Dermis microvascular lymphatic vessel endothelial cell (primary cell): ENCODE data around the gene MYH11. TPM values are rescaled to one million over a fixed set of nuclear protein-coding genes. Genes with fewer than 3 reads are reported as not detected.

ENCODE experiments used
- DNase-seq, 2 donors: peaks; one replicate each; pipeline versions ENCODE4 v3.0.0 to v3.0.0-alpha.2; 2010; ENCODE audit warnings: low read depth in 2 of 2
- total RNA-seq: library from RNA; depleted of rRNA; stranded (reverse); fragments of >200 nt; gene quantifications from 2 replicates; pipeline ENCODE4 v1.2.1, GENCODE V29; 2014

Gene MYH11
- total RNA-seq, result under 0.01 TPM in 1 of 2 replicates, not detected in the other

DNA sequence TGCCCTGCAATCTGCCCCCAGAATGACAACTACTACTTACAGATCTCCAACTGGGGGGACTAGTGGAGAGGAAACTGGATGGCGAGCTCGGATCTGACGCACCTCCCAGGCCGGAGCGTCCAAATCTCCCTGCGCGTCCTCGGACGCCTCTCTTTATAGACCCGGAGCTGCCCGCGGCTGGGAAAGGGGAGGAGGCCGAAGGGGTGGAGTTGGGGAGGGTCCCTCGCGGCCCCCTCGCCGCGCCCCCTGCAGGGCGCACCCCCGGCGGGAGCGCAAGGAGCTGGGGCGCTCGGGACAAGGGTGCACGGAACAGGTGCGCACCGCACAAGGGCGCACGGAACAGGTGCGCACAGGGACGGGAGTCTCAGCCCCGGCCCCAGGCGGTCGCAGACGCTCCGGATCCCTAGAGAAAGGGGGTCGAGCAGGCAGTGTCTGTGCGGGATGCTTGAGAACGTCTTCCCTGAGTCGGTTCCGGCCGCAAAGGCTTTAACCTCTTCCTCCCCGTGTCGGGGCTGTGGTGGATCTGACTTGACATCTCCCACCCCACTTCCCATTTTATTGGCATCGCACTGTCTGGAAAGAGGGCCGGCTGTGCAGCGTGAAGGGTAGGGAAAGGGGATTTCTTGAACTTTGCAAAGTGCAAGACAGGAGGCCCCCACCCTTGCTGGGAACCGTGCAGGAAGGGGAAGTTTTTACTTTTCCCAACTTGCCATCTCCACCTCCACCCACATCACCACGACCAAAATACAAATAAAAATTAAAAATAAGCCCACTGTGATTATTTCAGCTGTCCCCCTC is at the start of gene MYH11:
MYH11 (minus strand) TSS at position 128 of the 798 bp plus-strand sequence. CDS start 18,776 bp downstream, outside the sequence.
- no peak for DNase-seq

DNA sequence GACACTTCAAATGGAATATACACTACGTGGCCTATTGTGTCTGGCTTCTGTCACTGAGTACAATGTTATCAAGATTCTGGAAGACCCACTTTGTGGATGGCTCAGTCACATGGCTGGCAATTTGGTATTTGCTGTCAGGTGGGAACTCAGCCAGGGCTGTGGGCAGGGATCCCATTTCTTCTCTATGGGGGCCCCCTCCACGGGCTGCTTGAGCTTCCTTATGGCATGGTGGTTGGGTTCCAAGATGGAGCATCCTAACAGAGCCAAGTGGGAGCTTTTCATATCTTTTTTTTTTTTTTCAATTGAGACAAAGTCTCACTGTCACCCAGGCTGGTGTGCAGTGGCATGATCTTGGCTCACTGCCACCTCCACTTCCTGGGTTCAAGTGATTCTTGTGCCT is 49.6 kb upstream of the MYH11 start:
- DNase-seq, result no peak

DNA sequence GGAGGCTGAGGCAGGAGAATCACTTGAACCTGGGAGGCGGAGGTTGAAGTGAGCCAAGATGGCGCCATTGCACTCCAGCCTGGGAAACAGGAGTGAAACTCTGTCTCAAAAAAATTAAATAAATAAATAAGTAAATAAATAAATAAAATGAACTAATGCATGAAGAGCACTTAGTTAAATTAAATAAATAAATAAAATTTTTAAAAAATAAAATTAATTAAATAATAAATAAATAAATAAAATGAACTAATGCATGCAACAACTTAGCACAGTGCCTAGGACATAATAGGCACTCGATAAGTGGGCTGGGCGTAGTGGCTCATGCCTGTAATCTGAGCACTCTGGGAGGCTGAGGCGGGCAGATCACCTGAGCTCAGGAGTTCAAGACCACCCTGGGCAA is 47.1 kb upstream of the MYH11 start:
- DNase-seq, result no peak

- no peak for DNase-seq
Observed at GRCh38 chr16:15900901-15901500, 44.2 kb upstream of the MYH11 start.

- DNase-seq, result no peak
Observed at GRCh38 chr16:15900357-15900756, 43.5 kb upstream of the MYH11 start.

- DNase-seq, result peak in 1 of 2 donors; percentile 23
Observed at GRCh38 chr16:15899538-15900100, 42.8 kb upstream of the MYH11 start.

GRCh38 chr16:15898654-15899053 is 41.8 kb upstream of the MYH11 start:
- no peak for DNase-seq

DNA sequence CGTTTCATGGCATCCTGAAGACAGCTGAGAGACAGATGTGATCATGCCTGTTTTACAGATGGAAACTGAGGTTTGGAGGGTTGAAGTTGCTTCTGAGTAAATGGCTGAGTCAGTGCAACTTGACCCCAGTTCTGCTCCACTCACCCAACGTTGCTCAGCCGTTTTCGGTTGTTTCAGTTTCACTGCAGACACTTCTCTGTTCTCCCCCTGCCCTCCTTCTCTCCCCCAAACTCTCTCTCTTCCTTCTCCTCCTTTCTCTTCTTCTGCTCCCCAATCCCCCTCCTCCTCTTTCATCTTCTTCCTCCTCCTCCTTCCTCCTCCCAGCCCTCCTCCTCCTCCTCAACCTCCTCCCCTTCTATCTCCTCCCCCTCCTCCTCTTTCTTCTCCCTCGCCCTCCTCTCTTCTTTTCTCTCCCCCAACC is 41.0 kb upstream of the MYH11 start:
- DNase-seq, result no peak

- DNase-seq, result no peak
Observed at GRCh38 chr16:15897121-15897780, 40.4 kb upstream of the MYH11 start.

DNA sequence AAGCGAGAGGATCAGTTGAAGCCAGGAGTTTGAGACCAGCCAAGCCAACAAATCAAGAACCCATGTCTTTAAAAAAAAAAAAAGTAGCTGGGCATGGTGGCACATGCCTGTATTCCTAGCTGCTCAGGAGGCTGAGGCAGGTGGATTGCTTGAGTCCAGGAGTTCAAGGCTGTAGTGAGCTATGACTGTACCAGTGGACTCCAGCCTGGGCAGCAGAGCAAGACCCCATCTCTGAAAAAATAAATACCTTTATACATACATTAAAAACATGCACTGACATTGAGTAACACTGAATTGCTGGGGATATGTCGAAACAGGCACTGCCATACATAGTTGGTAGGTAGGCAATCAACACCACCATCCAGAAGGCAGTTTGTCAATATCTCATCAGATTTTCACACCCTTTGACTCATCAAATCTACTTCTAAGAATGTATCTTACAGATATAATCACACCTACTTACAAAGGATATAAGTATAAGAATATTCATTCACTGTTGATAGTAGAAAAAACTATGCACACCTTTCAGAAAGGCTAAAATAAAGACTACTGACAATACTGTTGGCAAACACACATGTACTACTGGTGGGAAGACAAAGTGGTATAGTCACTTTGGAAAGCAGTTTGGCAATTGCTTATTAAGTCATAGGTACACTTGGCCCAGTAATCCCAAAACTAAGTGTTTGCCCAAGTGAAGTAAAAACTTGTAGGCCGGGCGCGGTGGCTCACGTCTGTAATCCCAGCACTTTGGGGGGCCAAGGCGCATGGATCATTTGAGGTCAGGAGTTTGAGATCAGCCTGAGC is 37.9 kb upstream of the MYH11 start:
- DNase-seq, result no peak

GRCh38 chr16:15891508-15891907 is 34.7 kb upstream of the MYH11 start:
- DNase-seq, result no peak

GRCh38 chr16:15888072-15888976 is 31.5 kb upstream of the MYH11 start, which contains the start of gene CEP20:
Gene CEP20, minus strand, starts transcription at chr16:15888603. Its CDS starts 18 bp downstream, at chr16:15888585.
- DNase-seq, result peak; percentile 95 to 98

DNA sequence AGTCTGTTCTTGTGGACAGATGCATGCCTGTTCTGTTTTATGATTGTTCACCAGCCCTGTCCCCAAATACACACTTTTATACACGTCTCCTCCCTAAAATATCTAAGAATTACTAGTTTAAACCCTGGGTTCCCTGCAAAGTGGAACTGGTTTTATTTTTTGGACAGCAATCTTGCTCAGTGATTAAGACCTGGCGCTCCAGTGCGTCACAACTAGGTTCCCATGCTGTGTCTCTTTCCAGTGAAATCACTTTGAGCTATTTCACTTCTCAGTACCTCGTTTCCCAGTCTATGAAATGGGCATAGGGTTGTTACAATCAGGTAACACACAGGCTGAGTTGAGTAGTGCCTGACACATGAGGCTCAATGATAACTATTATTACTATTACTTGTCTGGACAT is 30.5 kb upstream of the MYH11 start:
- no peak for DNase-seq

GRCh38 chr16:15886078-15886477 is 29.2 kb upstream of the MYH11 start:
- DNase-seq, result no peak

GRCh38 chr16:15885560-15886001 is 28.8 kb upstream of the MYH11 start:
- DNase-seq, result no peak

- no peak for DNase-seq
Observed at GRCh38 chr16:15882563-15882962, 25.7 kb upstream of the MYH11 start.

DNA sequence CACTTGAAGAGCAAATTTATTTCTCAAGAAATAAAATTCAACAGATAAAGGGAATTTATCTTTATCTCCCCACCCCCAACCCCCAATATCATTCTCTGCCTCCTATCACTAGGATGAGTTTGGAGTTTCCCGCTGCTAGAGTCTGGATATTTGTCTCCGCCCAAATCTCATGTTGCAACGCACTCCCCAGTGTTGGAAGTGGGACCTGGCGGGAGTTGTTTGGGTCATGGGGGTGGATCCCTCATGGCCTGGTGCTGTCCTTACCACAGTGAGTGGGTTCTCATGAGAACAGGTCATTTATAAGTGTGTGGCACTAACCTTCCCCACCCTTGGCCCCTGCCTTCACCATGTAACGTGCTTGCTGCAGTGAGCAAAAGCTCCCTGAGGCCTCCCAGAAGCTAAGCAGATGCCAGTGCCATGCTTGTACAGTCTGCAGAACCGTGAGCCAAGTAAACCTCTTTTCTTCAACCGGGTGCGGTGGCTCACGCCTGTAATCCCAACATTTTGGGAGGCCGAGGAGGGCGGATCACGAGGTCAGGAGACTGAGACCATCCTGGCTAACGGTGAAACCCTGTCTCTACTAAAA is 25.1 kb upstream of the MYH11 start:
- DNase-seq, result no peak

GRCh38 chr16:15880434-15881308 is 23.8 kb upstream of the MYH11 start:
- no peak for DNase-seq
